ENCODE measurements around the gene GNA15.

Gene GNA15

DNA sequence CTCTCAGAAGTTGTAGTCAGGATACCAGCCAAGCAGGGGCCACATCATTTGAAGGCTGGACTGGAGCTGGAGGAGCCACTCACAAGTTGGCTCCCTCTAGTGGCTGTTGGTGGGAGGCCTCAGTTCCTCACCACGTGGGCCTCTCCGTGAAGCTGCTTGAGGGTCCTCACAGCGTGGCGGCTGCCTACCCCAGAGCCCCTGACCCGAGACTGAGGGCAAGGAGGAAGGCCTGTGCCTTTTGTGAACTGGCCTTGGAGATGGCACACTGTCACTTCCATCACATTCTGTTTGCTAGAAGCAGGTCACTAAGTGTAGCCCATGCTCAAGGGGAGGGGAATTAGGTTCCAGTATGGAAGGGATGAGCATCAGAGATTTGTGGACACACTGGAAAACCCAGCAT lies 27.1 kb upstream of the GNA15 start:
- no peak for DNase-seq (ENCODE audit: extremely low read depth, low read depth)
- TF ChIP-seq, protein P1, sequence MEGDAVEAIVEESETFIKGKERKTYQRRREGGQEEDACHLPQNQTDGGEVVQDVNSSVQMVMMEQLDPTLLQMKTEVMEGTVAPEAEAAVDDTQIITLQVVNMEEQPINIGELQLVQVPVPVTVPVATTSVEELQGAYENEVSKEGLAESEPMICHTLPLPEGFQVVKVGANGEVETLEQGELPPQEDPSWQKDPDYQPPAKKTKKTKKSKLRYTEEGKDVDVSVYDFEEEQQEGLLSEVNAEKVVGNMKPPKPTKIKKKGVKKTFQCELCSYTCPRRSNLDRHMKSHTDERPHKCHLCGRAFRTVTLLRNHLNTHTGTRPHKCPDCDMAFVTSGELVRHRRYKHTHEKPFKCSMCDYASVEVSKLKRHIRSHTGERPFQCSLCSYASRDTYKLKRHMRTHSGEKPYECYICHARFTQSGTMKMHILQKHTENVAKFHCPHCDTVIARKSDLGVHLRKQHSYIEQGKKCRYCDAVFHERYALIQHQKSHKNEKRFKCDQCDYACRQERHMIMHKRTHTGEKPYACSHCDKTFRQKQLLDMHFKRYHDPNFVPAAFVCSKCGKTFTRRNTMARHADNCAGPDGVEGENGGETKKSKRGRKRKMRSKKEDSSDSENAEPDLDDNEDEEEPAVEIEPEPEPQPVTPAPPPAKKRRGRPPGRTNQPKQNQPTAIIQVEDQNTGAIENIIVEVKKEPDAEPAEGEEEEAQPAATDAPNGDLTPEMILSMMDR (IDR thresholded peaks at IDR 0.05; ENCODE audit: low read depth, low read length, missing control alignments), result peak; percentile 94
- H3K4me3 ChIP-seq (replicated peaks; ENCODE audit: low read depth, low read length), result no peak overlapping the region

DNA sequence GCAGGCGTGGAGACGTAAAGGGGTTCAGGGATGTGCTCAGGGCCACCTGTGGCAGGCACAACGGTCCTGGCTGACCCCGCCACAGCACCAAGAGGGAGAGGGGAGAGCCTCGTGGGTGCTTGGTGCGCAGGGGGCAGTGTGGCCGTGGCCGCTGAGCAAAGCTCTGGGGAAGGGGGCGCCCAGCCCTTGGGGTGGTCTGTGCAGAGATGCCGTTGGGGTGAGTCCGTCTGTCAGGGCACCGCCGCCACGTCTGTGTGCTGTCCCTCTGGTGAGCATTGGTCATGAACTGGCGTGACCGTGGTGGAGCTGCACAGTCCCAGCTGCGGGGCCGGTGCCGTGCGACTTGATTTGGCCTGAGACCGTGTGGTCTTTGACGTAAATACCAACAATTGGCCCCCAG lies 26.3 kb upstream of the GNA15 start:
- H3K4me3 ChIP-seq (replicated peaks; ENCODE audit: low read depth, low read length), result no peak overlapping the region
- TF ChIP-seq, protein P1 (IDR thresholded peaks at IDR 0.05; ENCODE audit: low read depth, low read length, missing control alignments), result no peak
- no peak for DNase-seq (ENCODE audit: extremely low read depth, low read depth)

DNA sequence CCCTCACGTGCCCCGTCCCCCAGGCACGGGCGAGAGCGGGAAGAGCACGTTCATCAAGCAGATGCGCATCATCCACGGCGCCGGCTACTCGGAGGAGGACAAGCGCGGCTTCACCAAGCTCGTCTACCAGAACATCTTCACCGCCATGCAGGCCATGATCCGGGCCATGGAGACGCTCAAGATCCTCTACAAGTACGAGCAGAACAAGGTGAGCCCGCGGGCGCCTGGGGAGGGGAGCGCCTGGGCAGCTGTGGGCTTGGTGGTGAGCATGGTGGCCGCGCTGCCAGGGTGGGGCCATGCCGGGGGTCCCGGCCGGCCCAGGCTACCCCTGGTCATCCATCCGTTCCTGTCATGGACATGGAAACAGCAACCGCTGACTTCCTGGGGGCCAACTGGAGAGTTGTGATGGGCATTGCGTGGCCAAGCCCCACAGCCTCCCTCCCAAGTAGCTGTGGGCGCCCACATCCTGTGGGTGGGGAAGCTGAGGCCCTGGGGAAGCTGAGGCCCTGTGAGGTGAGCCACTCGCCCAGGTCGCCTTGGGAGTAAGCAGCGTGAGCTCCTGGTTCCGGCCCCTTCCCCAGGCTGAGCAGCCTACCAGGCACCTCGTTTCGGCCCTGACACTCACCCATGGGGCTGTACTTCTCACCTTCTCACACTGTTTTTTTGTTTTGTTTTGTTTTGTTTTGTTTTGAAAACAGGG lies 25.6 kb upstream of the GNA15 start:
- no peak for DNase-seq (ENCODE audit: extremely low read depth, low read depth)
- H3K4me3 ChIP-seq (replicated peaks; ENCODE audit: low read depth, low read length), result no peak overlapping the region
- TF ChIP-seq, protein P1 (IDR thresholded peaks at IDR 0.05; ENCODE audit: low read depth, low read length, missing control alignments), result no peak

DNA sequence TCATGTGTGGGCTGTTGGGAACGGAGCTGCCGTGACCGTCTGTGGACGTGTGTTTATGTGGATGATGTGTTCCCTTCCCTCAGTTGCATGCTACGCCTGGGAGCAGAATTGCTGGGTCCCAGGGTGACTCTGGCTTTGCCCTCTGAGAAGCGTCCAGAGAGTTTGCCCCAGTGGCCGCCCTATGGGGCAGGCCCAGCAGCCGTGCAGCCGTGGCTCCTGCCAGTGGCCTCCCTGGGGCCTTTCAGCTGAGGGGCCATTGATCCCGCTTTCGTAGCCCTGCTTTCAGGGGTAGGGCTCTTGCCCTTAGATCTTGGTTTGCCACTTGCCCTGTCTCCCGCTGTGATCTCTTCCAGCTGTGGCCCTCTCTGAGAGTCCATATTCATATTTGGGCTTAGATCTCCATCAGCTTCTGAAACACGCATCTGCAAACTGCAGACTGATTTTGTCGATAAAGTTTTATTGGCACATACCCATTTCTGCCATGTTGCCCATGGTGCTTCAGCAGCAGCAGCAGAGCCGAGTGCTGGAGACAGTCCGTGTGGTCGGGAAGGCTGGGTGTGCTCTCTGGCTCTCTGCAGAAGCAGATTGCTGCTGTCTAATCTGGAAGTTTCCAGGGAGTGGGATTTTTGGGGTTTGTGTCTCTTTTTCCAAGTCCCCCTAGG lies 24.1 kb upstream of the GNA15 start:
- TF ChIP-seq, protein P1 (IDR thresholded peaks at IDR 0.05; ENCODE audit: low read depth, low read length, missing control alignments), result no peak
- DNase-seq (ENCODE audit: extremely low read depth, low read depth), result no peak
- no peak overlapping the region for H3K4me3 ChIP-seq (replicated peaks; ENCODE audit: low read depth, low read length)

DNA sequence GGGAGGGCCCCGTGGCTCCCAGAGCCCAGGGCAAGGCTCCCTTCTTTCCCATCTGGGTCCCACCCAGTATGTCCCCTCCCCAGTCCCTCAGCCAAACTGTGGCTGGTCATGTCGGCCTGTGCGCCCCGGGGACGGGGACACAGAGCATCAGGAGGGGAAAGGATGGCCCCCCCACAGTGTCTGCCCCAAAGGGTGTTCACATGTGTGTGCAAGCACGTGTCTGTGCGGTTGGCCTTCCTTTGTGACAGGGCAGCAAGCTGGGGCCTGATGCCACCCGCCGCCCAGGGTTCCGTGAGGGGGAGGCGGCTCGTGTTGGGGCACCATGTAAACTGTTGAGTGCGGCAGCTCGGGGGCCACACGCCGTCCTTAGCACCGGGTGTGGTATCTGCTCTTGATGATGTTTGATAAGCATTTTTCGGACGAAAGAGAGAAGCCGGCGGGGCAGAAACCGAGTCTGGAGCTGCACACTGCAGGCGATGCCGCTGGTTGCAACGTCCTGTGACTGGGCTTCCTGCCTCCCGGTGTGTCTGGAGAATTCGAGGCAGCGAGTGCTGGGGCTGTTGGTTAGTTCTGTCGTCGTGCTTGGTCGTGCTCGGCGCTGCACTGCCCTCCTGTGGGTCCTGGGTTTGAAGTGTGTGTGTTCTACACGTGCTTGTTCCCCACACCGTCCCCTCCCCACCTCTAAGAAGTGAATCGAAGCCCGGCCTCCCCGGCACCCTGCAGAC lies 23.3 kb upstream of the GNA15 start:
- H3K4me3 ChIP-seq (replicated peaks; ENCODE audit: low read depth, low read length), result no peak overlapping the region
- TF ChIP-seq, protein P1 (IDR thresholded peaks at IDR 0.05; ENCODE audit: low read depth, low read length, missing control alignments), result no peak

DNA sequence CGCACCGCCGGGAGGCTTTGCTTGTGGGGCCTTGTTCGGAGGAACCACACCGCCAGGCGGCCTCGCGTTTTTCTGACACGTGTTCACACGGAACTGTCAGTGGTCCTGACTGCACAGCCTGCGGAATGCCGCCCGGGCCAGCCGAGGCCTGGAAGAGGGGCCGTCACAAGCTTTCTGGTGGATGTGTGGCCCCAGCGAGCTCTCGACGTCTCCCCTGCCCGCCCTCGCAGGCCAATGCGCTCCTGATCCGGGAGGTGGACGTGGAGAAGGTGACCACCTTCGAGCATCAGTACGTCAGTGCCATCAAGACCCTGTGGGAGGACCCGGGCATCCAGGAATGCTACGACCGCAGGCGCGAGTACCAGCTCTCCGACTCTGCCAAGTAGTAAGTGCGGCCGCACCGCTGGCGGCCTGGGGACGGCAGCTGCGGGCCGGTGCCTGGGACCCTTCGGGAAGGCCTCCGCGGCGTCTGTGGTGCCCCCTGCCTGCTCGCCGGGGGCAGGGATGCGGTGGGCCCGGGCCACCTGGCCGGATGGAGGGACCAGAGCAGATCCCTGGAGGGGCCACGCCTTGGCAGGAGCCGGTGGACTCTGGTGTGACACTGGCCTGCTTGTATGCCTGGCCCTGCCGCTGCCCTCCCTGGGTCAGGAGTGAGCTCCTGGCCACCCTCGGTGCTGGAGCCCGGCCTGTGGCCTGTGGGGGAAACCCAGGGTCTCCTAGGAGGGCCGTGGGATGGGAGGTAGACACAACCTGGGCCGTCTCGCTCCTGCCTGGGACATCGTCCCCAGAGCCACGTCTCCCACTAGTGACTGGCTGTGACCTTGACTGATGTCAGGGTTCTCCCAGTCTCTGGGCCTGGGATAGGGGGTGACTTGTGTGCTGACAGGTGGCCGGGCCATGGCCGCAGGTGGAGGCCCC lies 22.5 kb upstream of the GNA15 start:
- no peak overlapping the region for H3K4me3 ChIP-seq (replicated peaks; ENCODE audit: low read depth, low read length)
- TF ChIP-seq, protein P1 (IDR thresholded peaks at IDR 0.05; ENCODE audit: low read depth, low read length, missing control alignments), result no peak

More for the DNA sequence above, 23.3 kb upstream of the GNA15 start:
- no peak for DNase-seq (ENCODE audit: extremely low read depth, low read depth)

More for the DNA sequence above, 22.5 kb upstream of the GNA15 start:
- no peak for DNase-seq (ENCODE audit: extremely low read depth, low read depth)

All from HFF-Myc (cell line).